ENCODE measurements around the gene USP17L20. TPM values are rescaled to one million over a fixed set of nuclear protein-coding genes. Genes with fewer than 3 reads are reported as not detected.

Gene USP17L20
- not detected in 2 replicates for total RNA-seq

GRCh38 chr4:9257824-9258223, at the start of gene USP17L20:
TSS of gene USP17L20 (plus strand) at chr4:9258124. CDS start at chr4:9258124, 0 bp downstream.

GRCh38 chr4:9210357-9210756, 47.6 kb upstream of the USP17L20 start, which contains the start of gene USP17L10:
TSS of gene USP17L10 (plus strand) at chr4:9210657. CDS start at chr4:9210657, 0 bp downstream.

GRCh38 chr4:9215105-9215504, 42.8 kb upstream of the USP17L20 start, which contains the start of gene USP17L11:
TSS of gene USP17L11 (plus strand) at chr4:9215405. CDS start at chr4:9215405, 0 bp downstream.

GRCh38 chr4:9219852-9220251, 38.1 kb upstream of the USP17L20 start, which contains the start of gene USP17L12:
TSS of gene USP17L12 (plus strand) at chr4:9220152. CDS start at chr4:9220152, 0 bp downstream.

GRCh38 chr4:9224596-9224995, 33.3 kb upstream of the USP17L20 start, which contains the start of gene USP17L13:
TSS of gene USP17L13 (plus strand) at chr4:9224896. CDS start at chr4:9224896, 0 bp downstream.

GRCh38 chr4:9234085-9234484, 23.8 kb upstream of the USP17L20 start, which contains the start of gene USP17L15:
TSS of gene USP17L15 (plus strand) at chr4:9234385. CDS start at chr4:9234385, 0 bp downstream.

GRCh38 chr4:9243579-9243978, 14.3 kb upstream of the USP17L20 start, which contains the start of gene USP17L17:
TSS of gene USP17L17 (plus strand) at chr4:9243879. CDS start at chr4:9243879, 0 bp downstream.

GRCh38 chr4:9247953-9248680, 9.8 kb upstream of the USP17L20 start, which contains the start of gene USP17L18:
TSS of gene USP17L18 (plus strand) at chr4:9248630. CDS start at chr4:9248630, 0 bp downstream.

GRCh38 chr4:9253078-9253477, 4.8 kb upstream of the USP17L20 start, which contains the start of gene USP17L19:
TSS of gene USP17L19 (plus strand) at chr4:9253378. CDS start at chr4:9253378, 0 bp downstream.

GRCh38 chr4:9262572-9262971, 4.6 kb downstream of the USP17L20 start, which contains the start of gene USP17L21:
TSS of gene USP17L21 (plus strand) at chr4:9262872. CDS start at chr4:9262872, 0 bp downstream.

GRCh38 chr4:9267319-9267718, 9.4 kb downstream of the USP17L20 start, which contains the start of gene USP17L22:
TSS of gene USP17L22 (plus strand) at chr4:9267619. CDS start at chr4:9267619, 0 bp downstream.

Other genes starting within 250 kb of the USP17L20 start
- gene FAM90A26, start 87.7 kb upstream of the USP17L20 start, total RNA-seq, result not detected in 2 replicates
- gene USP17L10, start 47.5 kb upstream of the USP17L20 start, total RNA-seq, result not detected in 2 replicates
- gene USP17L11, start 42.7 kb upstream of the USP17L20 start, total RNA-seq, result not detected in 2 replicates
- gene USP17L12, start 38.0 kb upstream of the USP17L20 start, total RNA-seq, result not detected in 2 replicates
- gene USP17L13, start 33.2 kb upstream of the USP17L20 start, total RNA-seq, result not detected in 2 replicates
- not detected in 2 replicates for gene USP17L15, start 23.7 kb upstream of the USP17L20 start, total RNA-seq
- not detected in 2 replicates for gene USP17L17, start 14.2 kb upstream of the USP17L20 start, total RNA-seq
- not detected in 2 replicates for gene USP17L18, start 9.5 kb upstream of the USP17L20 start, total RNA-seq
- gene USP17L19, start 4.7 kb upstream of the USP17L20 start, total RNA-seq, result not detected in 2 replicates
- not detected in 2 replicates for gene USP17L21, start 4.7 kb downstream of the USP17L20 start, total RNA-seq
- gene USP17L22, start 9.5 kb downstream of the USP17L20 start, total RNA-seq, result not detected in 2 replicates
- gene USP17L24, start 67.0 kb downstream of the USP17L20 start, total RNA-seq, result not detected in 2 replicates
- gene USP17L25, start 71.8 kb downstream of the USP17L20 start, total RNA-seq, result not detected in 2 replicates
- not detected in 2 replicates for gene USP17L26, start 76.5 kb downstream of the USP17L20 start, total RNA-seq
- gene USP17L5, start 81.3 kb downstream of the USP17L20 start, total RNA-seq, result not detected in 2 replicates
- gene USP17L27, start 86.0 kb downstream of the USP17L20 start, total RNA-seq, result not detected in 2 replicates
- not detected in 2 replicates for gene USP17L28, start 90.8 kb downstream of the USP17L20 start, total RNA-seq
- not detected in 2 replicates for gene USP17L29, start 95.5 kb downstream of the USP17L20 start, total RNA-seq
- gene USP17L30, start 105.0 kb downstream of the USP17L20 start, total RNA-seq, result not detected in 2 replicates
- gene DEFB131A, start 186.3 kb downstream of the USP17L20 start, total RNA-seq, result not detected in 2 replicates